GM15510 (cell line): ENCODE results near the gene TSPAN12.

Experiments
- POLR2A ChIP-seq: IDR thresholded peaks from 3 replicates; pipeline ENCODE4 v1.6.1; 2011; ENCODE audit warnings: borderline replicate concordance; ENCODE audit not compliant: insufficient read length; ENCODE audit errors: extremely low read depth

Gene TSPAN12

GRCh38 chr7:120741371-120742042 lies 116.4 kb downstream of the TSPAN12 start:
- TF ChIP-seq POLR2A, result no peak

- no peak for TF ChIP-seq POLR2A
These were observed 117.6 kb downstream of the TSPAN12 start for GRCh38 chr7:120740348-120740747.

GRCh38 chr7:120738816-120739215 lies 119.1 kb downstream of the TSPAN12 start:
- no peak for TF ChIP-seq POLR2A
